GM12874 (cell line): ENCODE results near the gene CLPTM1L.

ENCODE experiments used
- CTCF ChIP-seq: IDR thresholded peaks from 2 replicates; pipeline ENCODE4 v1.5.1; 2011; ENCODE audit warnings: low read depth, mild to moderate bottlenecking, control low read depth, low read length, moderate library complexity; ENCODE audit not compliant: insufficient read depth

The CLPTM1L gene

GRCh38 chr5:1344975-1345838 is at the start of gene CLPTM1L:
Gene CLPTM1L (minus strand): TSS chr5:1345099. CDS start chr5:1344841, 258 bp downstream.
- TF ChIP-seq CTCF = no peak

- TF ChIP-seq CTCF = no peak
Measured at GRCh38 chr5:1393571-1394501, 48.9 kb upstream of the CLPTM1L start.

- TF ChIP-seq CTCF = no peak
Measured at GRCh38 chr5:1392801-1393565, 48.1 kb upstream of the CLPTM1L start.

GRCh38 chr5:1392261-1392660 is 47.4 kb upstream of the CLPTM1L start:
- no peak for TF ChIP-seq CTCF

- TF ChIP-seq CTCF = no peak
Measured at GRCh38 chr5:1391691-1392090, 46.8 kb upstream of the CLPTM1L start.

GRCh38 chr5:1390861-1391600 is 46.1 kb upstream of the CLPTM1L start:
- TF ChIP-seq CTCF = no peak
